Measurements from ENCODE around the gene PPP4R4. TPM values are rescaled to one million over a fixed set of nuclear protein-coding genes. Genes with fewer than 3 reads are reported as not detected.

The PPP4R4 gene
- total RNA-seq, 1 donor from 2014 or later: not detected

- Mint-ChIP-seq H3K4me1 (ENCODE audit: unreplicated experiment) (peaks cover 19% of the 10 kb centered on the region), H3K4me3 (ENCODE audit: unreplicated experiment) (no peak overlapping the region), H3K36me3 (ENCODE audit: unreplicated experiment) (no peaks in the 10 kb centered on the region), H3K27ac (ENCODE audit: unreplicated experiment) (no peak overlapping the region), H3K9me3 (ENCODE audit: unreplicated experiment) (no peaks in the 10 kb centered on the region), H3K27me3 (ENCODE audit: unreplicated experiment) (peaks cover 35% of the 10 kb centered on the region)
- DNase-seq (ENCODE audit: extremely low spot score, unreplicated experiment): peak; percentile 84
- TF ChIP-seq CTCF (IDR thresholded peaks at IDR 0.05): peak; percentile 86
Measured at GRCh38 chr14:94132285-94132887, 41.7 kb upstream of the PPP4R4 start.

- Mint-ChIP-seq H3K4me1 (ENCODE audit: unreplicated experiment) (peaks cover 3% of the 10 kb centered on the region), H3K9me3 (ENCODE audit: unreplicated experiment) (no peaks in the 10 kb centered on the region), H3K4me3 (ENCODE audit: unreplicated experiment) (no peak overlapping the region), H3K27ac (ENCODE audit: unreplicated experiment) (no peak overlapping the region), H3K36me3 (ENCODE audit: unreplicated experiment) (no peaks in the 10 kb centered on the region), H3K27me3 (ENCODE audit: unreplicated experiment) (peaks cover 47% of the 10 kb centered on the region)
- TF ChIP-seq CTCF (IDR thresholded peaks at IDR 0.05): no peak
- DNase-seq (ENCODE audit: extremely low spot score, unreplicated experiment): no peak
Measured at GRCh38 chr14:94135476-94135875, 38.6 kb upstream of the PPP4R4 start.

- TF ChIP-seq CTCF (IDR thresholded peaks at IDR 0.05): peak; percentile 93
- Mint-ChIP-seq H3K27me3 (ENCODE audit: unreplicated experiment) (peaks cover 47% of the 10 kb centered on the region), H3K36me3 (ENCODE audit: unreplicated experiment) (no peaks in the 10 kb centered on the region), H3K27ac (ENCODE audit: unreplicated experiment) (no peak overlapping the region), H3K9me3 (ENCODE audit: unreplicated experiment) (no peaks in the 10 kb centered on the region), H3K4me1 (ENCODE audit: unreplicated experiment) (peaks cover 2% of the 10 kb centered on the region), H3K4me3 (ENCODE audit: unreplicated experiment) (no peak overlapping the region)
- peak; percentile 94 for DNase-seq (ENCODE audit: extremely low spot score, unreplicated experiment)
Measured at GRCh38 chr14:94136575-94137331, 37.4 kb upstream of the PPP4R4 start.

GRCh38 chr14:94138251-94138650 lies 35.9 kb upstream of the PPP4R4 start:
- TF ChIP-seq CTCF (IDR thresholded peaks at IDR 0.05): no peak
- H3K27ac Mint-ChIP-seq (ENCODE audit: unreplicated experiment): no peak overlapping the region
- DNase-seq (ENCODE audit: extremely low spot score, unreplicated experiment): no peak
- H3K27me3 Mint-ChIP-seq (ENCODE audit: unreplicated experiment): peaks cover 45% of the 10 kb centered on the region
- H3K36me3 Mint-ChIP-seq (ENCODE audit: unreplicated experiment): no peaks in the 10 kb centered on the region
- H3K9me3 Mint-ChIP-seq (ENCODE audit: unreplicated experiment): no peaks in the 10 kb centered on the region
- H3K4me1 Mint-ChIP-seq (ENCODE audit: unreplicated experiment): peaks cover 2% of the 10 kb centered on the region
- no peak overlapping the region for H3K4me3 Mint-ChIP-seq (ENCODE audit: unreplicated experiment)

- TF ChIP-seq CTCF (IDR thresholded peaks at IDR 0.05): no peak
- H3K36me3 Mint-ChIP-seq (ENCODE audit: unreplicated experiment): no peaks in the 10 kb centered on the region
- H3K9me3 Mint-ChIP-seq (ENCODE audit: unreplicated experiment): no peaks in the 10 kb centered on the region
- H3K4me3 Mint-ChIP-seq (ENCODE audit: unreplicated experiment): no peak overlapping the region
- no peak overlapping the region for H3K27ac Mint-ChIP-seq (ENCODE audit: unreplicated experiment)
- H3K4me1 Mint-ChIP-seq (ENCODE audit: unreplicated experiment): peaks cover 2% of the 10 kb centered on the region
- DNase-seq (ENCODE audit: extremely low spot score, unreplicated experiment): no peak
- H3K27me3 Mint-ChIP-seq (ENCODE audit: unreplicated experiment): peaks cover 37% of the 10 kb centered on the region
Measured at GRCh38 chr14:94139006-94139405, 35.1 kb upstream of the PPP4R4 start.
